Liver (tissue), 3 donors: ENCODE results near the gene CD276.

Source experiments
- EGR1 ChIP-seq, 2 donors: IDR thresholded peaks; 2 replicates each; pipeline ENCODE4 v1.6.1; 2016 to 2018; ENCODE audit warnings: antibody characterized with exemption in 2 of 2, low read depth in 2 of 2
- GABPA ChIP-seq, 2 donors: IDR thresholded peaks in 1 of 2; conservative IDR thresholded peaks in 1 of 2; 2 replicates each; pipeline ENCODE4 v1.6.1; 2016; ENCODE audit warnings: antibody characterized with exemption in 2 of 2, mild to moderate bottlenecking in 1 of 2, moderate library complexity in 1 of 2
- HNF4A ChIP-seq, 2 donors: conservative IDR thresholded peaks; 2 replicates each; pipeline ENCODE4 v1.6.1; 2016; ENCODE audit warnings: antibody characterized with exemption in 2 of 2, mild to moderate bottlenecking in 2 of 2
- JUND ChIP-seq, 2 donors: IDR thresholded peaks; 2 replicates each; pipeline ENCODE4 v1.6.1; 2016; ENCODE audit warnings: antibody characterized with exemption in 2 of 2
- MAX ChIP-seq: IDR thresholded peaks from 2 replicates; pipeline ENCODE4 v1.6.1; 2016; ENCODE audit warnings: antibody characterized with exemption
- NR2F2 ChIP-seq: IDR thresholded peaks from 2 replicates; pipeline ENCODE4 v1.6.1; 2016; ENCODE audit warnings: antibody characterized with exemption
- RAD21 ChIP-seq, 2 donors: IDR thresholded peaks; 2 replicates each; pipeline ENCODE4 v1.6.1; 2016; ENCODE audit warnings: antibody characterized with exemption in 2 of 2, mild to moderate bottlenecking in 2 of 2
- REST ChIP-seq: IDR thresholded peaks from 2 replicates; pipeline ENCODE4 v1.6.1; 2016; ENCODE audit warnings: antibody characterized with exemption, mild to moderate bottlenecking
- RXRA ChIP-seq, 2 donors: IDR thresholded peaks; 2 replicates each; pipeline ENCODE4 v1.6.1; 2017 to 2018; ENCODE audit warnings: antibody characterized with exemption in 2 of 2, mild to moderate bottlenecking in 1 of 2
- SP1 ChIP-seq: IDR thresholded peaks from 2 replicates; pipeline ENCODE4 v1.6.1; 2018; ENCODE audit warnings: antibody characterized with exemption, mild to moderate bottlenecking
- YY1 ChIP-seq: IDR thresholded peaks from 2 replicates; pipeline ENCODE4 v1.6.1; 2016; ENCODE audit warnings: antibody characterized with exemption, mild to moderate bottlenecking
- ZBTB33 ChIP-seq: IDR thresholded peaks from 2 replicates; pipeline ENCODE4 v1.6.1; 2016; ENCODE audit warnings: antibody characterized with exemption
- TF ChIP-seq, protein P1 (sequence below): fragments of 150-350 bp; IDR thresholded peaks from 2 replicates; pipeline ENCODE4 v1.5.1; 2017; ENCODE audit warnings: improper control_type of control experiment, low read depth, low read length; ENCODE audit not compliant: missing input control
- TF ChIP-seq, protein P2 (sequence below): IDR thresholded peaks from 2 replicates; pipeline ENCODE4 v1.6.1; 2016; ENCODE audit warnings: antibody characterized with exemption
- donor health status: healthy.
- donor health status: healthy.

DNA sequence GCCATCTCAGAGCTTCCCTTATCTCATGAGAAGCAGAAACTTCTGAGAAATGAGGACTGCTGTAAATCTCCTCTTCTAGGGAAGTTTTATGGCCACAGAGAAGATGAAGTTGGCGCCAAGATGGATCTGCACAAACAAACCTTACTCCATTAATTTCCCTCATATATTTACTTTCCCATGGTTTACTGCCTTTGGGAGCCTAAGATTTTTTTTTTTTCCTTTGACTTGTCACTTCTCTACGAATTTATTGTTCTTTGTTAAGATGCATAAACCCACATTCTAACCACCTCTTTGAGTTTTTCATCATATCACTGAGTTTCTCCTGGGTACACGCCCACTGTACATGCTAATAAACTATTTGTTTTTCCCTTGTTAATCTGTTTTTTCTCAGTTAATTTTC is 29.5 kb upstream of the CD276 start:
- no peak for TF ChIP-seq EGR1 (IDR thresholded peaks at IDR 0.05; ENCODE audit: low read depth in 2 of 2)
- TF ChIP-seq, protein P1, sequence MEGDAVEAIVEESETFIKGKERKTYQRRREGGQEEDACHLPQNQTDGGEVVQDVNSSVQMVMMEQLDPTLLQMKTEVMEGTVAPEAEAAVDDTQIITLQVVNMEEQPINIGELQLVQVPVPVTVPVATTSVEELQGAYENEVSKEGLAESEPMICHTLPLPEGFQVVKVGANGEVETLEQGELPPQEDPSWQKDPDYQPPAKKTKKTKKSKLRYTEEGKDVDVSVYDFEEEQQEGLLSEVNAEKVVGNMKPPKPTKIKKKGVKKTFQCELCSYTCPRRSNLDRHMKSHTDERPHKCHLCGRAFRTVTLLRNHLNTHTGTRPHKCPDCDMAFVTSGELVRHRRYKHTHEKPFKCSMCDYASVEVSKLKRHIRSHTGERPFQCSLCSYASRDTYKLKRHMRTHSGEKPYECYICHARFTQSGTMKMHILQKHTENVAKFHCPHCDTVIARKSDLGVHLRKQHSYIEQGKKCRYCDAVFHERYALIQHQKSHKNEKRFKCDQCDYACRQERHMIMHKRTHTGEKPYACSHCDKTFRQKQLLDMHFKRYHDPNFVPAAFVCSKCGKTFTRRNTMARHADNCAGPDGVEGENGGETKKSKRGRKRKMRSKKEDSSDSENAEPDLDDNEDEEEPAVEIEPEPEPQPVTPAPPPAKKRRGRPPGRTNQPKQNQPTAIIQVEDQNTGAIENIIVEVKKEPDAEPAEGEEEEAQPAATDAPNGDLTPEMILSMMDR, result no peak
- no peak for TF ChIP-seq REST
- TF ChIP-seq HNF4A (conservative IDR thresholded peaks at IDR 0.05), result no peak
- no peak for TF ChIP-seq YY1
- no peak for TF ChIP-seq MAX
- TF ChIP-seq SP1, result no peak
- TF ChIP-seq GABPA (IDR thresholded peaks at IDR 0.05 in 1 of 2, conservative IDR thresholded peaks at IDR 0.05 in 1 of 2), result no peak
- no peak for TF ChIP-seq JUND (IDR thresholded peaks at IDR 0.05)
- TF ChIP-seq NR2F2, result no peak
- TF ChIP-seq ZBTB33, result no peak
- TF ChIP-seq, protein P2, sequence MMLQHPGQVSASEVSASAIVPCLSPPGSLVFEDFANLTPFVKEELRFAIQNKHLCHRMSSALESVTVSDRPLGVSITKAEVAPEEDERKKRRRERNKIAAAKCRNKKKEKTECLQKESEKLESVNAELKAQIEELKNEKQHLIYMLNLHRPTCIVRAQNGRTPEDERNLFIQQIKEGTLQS, result no peak
- no peak for TF ChIP-seq RAD21 (IDR thresholded peaks at IDR 0.05)
- no peak for TF ChIP-seq RXRA (IDR thresholded peaks at IDR 0.05)
